Kidney glomerular epithelial cell (primary cell): ENCODE data around the gene DOCK4.
A peak's percentile ranks its signal among the peaks of the same experiment; 100 is the strongest.

Experiments used
- DNase-seq: peaks from one replicate; lab custom pipeline; 2025; lab: John Stamatoyannopoulos, UW

The DOCK4 gene

GRCh38 chr7:112214883-112215282, 8.7 kb upstream of the DOCK4 start:
- no peak for DNase-seq

- DNase-seq, result no peak
Measured at GRCh38 chr7:112214268-112214667, 8.1 kb upstream of the DOCK4 start.

- DNase-seq, result no peak
Measured at GRCh38 chr7:112213735-112214134, 7.5 kb upstream of the DOCK4 start.

- peak; percentile 81 for DNase-seq
Measured at GRCh38 chr7:112212571-112212970, 6.4 kb upstream of the DOCK4 start.

- DNase-seq, result peak; percentile 78
Measured at GRCh38 chr7:112211348-112211907, 5.2 kb upstream of the DOCK4 start.

GRCh38 chr7:112207765-112208164, 1.6 kb upstream of the DOCK4 start:
- DNase-seq, result no peak

- peak; percentile 29 for DNase-seq
Measured at GRCh38 chr7:112206991-112207592, 893 bp upstream of the DOCK4 start.

GRCh38 chr7:112205343-112206237, 609 bp downstream of the DOCK4 start:
- DNase-seq, result no peak

- DNase-seq, result peak; percentile 54
Measured at GRCh38 chr7:112204499-112205342, 1.5 kb downstream of the DOCK4 start.

- no peak for DNase-seq
Measured at GRCh38 chr7:112203365-112203739, 2.8 kb downstream of the DOCK4 start.

- no peak for DNase-seq
Measured at GRCh38 chr7:112202816-112203215, 3.4 kb downstream of the DOCK4 start.

GRCh38 chr7:112201839-112202238, 4.4 kb downstream of the DOCK4 start:
- no peak for DNase-seq

- DNase-seq, result no peak
Measured at GRCh38 chr7:112201411-112201810, 4.8 kb downstream of the DOCK4 start.

- no peak for DNase-seq
Measured at GRCh38 chr7:112199672-112200071, 6.5 kb downstream of the DOCK4 start.

- DNase-seq, result no peak
Measured at GRCh38 chr7:112199035-112199655, 7.1 kb downstream of the DOCK4 start.

GRCh38 chr7:112197322-112197721, 8.9 kb downstream of the DOCK4 start:
- DNase-seq, result no peak

GRCh38 chr7:112195717-112196116, 10.5 kb downstream of the DOCK4 start:
- DNase-seq, result no peak

GRCh38 chr7:112193915-112194502, 12.2 kb downstream of the DOCK4 start:
- DNase-seq, result no peak

GRCh38 chr7:112192236-112193154, 13.7 kb downstream of the DOCK4 start:
- peak; percentile 30 for DNase-seq

GRCh38 chr7:112190120-112190519, 16.1 kb downstream of the DOCK4 start:
- no peak for DNase-seq
